ENCODE measurements around the gene SLC6A7.

SLC6A7 gene

DNA sequence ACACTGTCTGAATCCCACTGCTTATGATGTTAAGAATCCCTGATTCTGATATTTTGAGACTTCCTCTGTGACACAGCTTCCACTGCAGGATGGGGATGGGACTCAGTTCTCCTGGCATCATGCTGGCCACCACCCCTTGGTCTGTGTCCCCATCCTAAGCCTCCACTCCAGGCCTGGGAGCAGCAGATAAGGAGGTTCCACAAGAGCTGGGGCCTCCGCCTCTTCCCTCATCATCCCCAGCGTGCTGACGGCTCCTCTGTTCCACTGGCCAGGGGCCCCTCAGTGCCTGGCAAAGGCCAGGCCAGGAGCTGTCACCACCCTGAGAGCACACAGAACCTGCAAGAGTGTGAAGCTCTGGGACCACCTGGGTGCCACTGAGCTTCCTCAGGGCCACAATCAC lies 59.1 kb downstream of the SLC6A7 start:
- TF ChIP-seq POLR2AphosphoS5 (IDR thresholded peaks at IDR 0.05; ENCODE audit: low read depth, low read length): no peak
- no peak for TF ChIP-seq POLR2A (IDR thresholded peaks at IDR 0.05; ENCODE audit: low read depth, low read length)
- TF ChIP-seq TAF1 (IDR thresholded peaks at IDR 0.05; ENCODE audit: borderline replicate concordance, low read depth, low read length): no peak
- FAIRE-seq: no peak
- DNase-seq (ENCODE audit: insufficient read length): no peak

DNA sequence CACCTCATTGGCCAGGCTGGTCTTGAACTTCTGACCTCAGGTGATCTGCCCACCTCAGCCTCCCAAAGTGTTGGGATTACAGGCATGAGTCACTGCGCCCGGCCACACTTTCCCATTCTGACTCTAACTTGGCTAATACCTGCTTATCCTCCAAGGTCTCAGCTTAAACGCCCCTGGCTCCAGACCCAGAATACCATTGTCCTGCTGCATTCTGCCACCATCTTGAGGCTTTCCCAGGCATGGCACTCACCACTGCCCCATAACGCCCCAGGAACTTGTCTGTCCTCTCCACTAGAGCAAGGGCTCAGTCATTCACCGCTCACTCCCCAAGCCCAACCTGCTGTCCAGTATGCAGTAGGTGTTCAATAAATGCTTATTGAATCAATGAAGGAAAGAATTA lies 59.9 kb downstream of the SLC6A7 start:
- FAIRE-seq (no peak), DNase-seq (ENCODE audit: insufficient read length) (no peak)
- TF ChIP-seq POLR2AphosphoS5 (IDR thresholded peaks at IDR 0.05; ENCODE audit: low read depth, low read length): no peak
- no peak for TF ChIP-seq TAF1 (IDR thresholded peaks at IDR 0.05; ENCODE audit: borderline replicate concordance, low read depth, low read length)
- TF ChIP-seq POLR2A (IDR thresholded peaks at IDR 0.05; ENCODE audit: low read depth, low read length): no peak

GRCh38 chr5:150251504-150251903 lies 61.6 kb downstream of the SLC6A7 start:
- FAIRE-seq (no peak), DNase-seq (ENCODE audit: insufficient read length) (no peak)
- no peak for TF ChIP-seq TAF1 (IDR thresholded peaks at IDR 0.05; ENCODE audit: borderline replicate concordance, low read depth, low read length)
- TF ChIP-seq POLR2A (IDR thresholded peaks at IDR 0.05; ENCODE audit: low read depth, low read length): no peak
- TF ChIP-seq POLR2AphosphoS5 (IDR thresholded peaks at IDR 0.05; ENCODE audit: low read depth, low read length): no peak

DNA sequence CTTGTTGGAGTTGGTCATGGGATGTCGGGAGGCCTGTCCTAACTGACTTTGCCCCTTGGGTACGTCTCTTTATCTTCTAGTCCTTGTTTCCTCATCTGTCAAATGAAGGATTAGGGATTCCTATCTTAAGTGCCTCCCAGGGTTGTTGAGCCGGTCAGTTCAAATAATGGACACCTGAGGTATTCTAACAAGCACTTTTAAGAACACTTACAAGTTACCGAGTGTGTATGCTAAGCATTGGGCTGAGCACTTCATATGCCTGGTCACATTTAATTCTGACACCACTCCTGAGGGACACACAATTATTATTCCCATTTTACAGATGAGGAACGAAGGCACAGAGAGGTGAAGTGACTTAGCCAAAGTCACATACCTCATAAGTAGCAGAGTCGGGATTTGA lies 62.6 kb downstream of the SLC6A7 start:
- no peak for DNase-seq (ENCODE audit: insufficient read length)
- no peak for TF ChIP-seq TAF1 (IDR thresholded peaks at IDR 0.05; ENCODE audit: borderline replicate concordance, low read depth, low read length)
- no peak for TF ChIP-seq POLR2A (IDR thresholded peaks at IDR 0.05; ENCODE audit: low read depth, low read length)
- TF ChIP-seq POLR2AphosphoS5 (IDR thresholded peaks at IDR 0.05; ENCODE audit: low read depth, low read length): no peak
- no peak for FAIRE-seq

GRCh38 chr5:150253416-150254208 lies 63.8 kb downstream of the SLC6A7 start:
- DNase-seq (ENCODE audit: insufficient read length) (no peak), FAIRE-seq (no peak)
- no peak for TF ChIP-seq POLR2AphosphoS5 (IDR thresholded peaks at IDR 0.05; ENCODE audit: low read depth, low read length)

DNA sequence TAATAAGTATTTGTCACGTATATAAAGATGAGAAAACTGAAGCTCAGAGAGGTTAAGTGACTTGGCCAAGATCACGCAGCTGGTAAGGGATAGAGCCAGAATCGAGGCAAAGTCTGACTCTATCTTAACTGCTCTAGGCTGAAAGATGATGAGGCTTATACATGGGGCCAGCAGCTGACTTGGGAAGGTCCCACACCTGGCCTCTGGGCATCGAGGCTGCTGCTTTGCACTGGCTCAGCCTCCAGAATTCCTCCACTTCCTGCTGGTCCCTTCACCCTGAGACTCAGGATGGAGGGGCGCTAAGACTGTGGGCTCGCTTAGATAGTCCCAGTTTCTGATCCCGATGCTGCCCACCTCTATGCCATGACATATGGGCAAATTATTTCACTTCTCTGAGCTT lies 64.5 kb downstream of the SLC6A7 start:
- TF ChIP-seq POLR2AphosphoS5 (IDR thresholded peaks at IDR 0.05; ENCODE audit: low read depth, low read length): no peak
- TF ChIP-seq POLR2A (IDR thresholded peaks at IDR 0.05; ENCODE audit: low read depth, low read length): no peak
- TF ChIP-seq TAF1 (IDR thresholded peaks at IDR 0.05; ENCODE audit: borderline replicate concordance, low read depth, low read length): no peak
- no peak for FAIRE-seq
- no peak for DNase-seq (ENCODE audit: insufficient read length)

- DNase-seq (ENCODE audit: insufficient read length) (no peak), FAIRE-seq (no peak)
- TF ChIP-seq TAF1 (IDR thresholded peaks at IDR 0.05; ENCODE audit: borderline replicate concordance, low read depth, low read length): no peak
- TF ChIP-seq POLR2AphosphoS5 (IDR thresholded peaks at IDR 0.05; ENCODE audit: low read depth, low read length): no peak
- no peak for TF ChIP-seq POLR2A (IDR thresholded peaks at IDR 0.05; ENCODE audit: low read depth, low read length)
Measured at GRCh38 chr5:150254774-150255173, 64.9 kb downstream of the SLC6A7 start.

DNA sequence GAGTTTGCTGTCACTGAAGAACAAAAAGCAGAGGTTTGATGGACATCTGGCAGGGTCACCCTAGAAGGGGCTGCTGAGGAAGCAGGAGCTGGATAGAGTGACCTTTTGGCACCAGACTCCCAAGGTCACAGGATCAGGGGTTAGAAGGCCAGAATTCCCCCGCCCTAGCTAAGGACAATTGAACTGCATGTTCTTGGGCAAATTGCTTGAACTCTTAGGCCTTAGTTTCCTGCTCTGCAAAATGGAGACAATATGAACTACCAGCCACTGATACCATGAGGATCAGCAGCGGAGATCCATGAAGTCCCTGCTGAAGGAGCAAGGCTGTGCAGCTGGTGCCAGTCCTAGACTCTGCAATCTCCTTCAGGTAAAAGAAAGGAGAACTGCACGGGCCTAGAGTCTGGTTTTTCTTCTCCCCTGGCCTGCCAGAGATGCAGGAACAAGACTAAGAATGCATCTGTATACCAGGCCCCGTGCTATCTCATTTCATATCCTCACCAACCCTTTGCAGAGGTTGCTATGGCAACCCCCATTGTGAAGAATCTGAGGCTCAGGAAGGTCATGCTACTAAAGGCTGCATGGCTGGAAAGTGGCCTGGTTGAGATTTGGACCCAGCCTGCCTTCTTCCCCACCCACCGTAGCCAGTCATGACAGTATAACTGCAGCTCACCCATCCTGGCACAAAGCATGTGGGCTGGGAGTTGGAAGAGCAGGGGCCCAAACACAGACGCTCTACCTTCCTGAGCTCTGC lies 66.0 kb downstream of the SLC6A7 start:
- DNase-seq (ENCODE audit: insufficient read length) (no peak), FAIRE-seq (no peak)
- no peak for TF ChIP-seq POLR2AphosphoS5 (IDR thresholded peaks at IDR 0.05; ENCODE audit: low read depth, low read length)
- no peak for TF ChIP-seq TAF1 (IDR thresholded peaks at IDR 0.05; ENCODE audit: borderline replicate concordance, low read depth, low read length)
- no peak for TF ChIP-seq POLR2A (IDR thresholded peaks at IDR 0.05; ENCODE audit: low read depth, low read length)

- no peak for TF ChIP-seq POLR2AphosphoS5 (IDR thresholded peaks at IDR 0.05; ENCODE audit: low read depth, low read length)
- TF ChIP-seq TAF1 (IDR thresholded peaks at IDR 0.05; ENCODE audit: borderline replicate concordance, low read depth, low read length): no peak
- no peak for TF ChIP-seq POLR2A (IDR thresholded peaks at IDR 0.05; ENCODE audit: low read depth, low read length)
- FAIRE-seq (no peak), DNase-seq (ENCODE audit: insufficient read length) (no peak)
Measured at GRCh38 chr5:150256410-150257064, 66.7 kb downstream of the SLC6A7 start.

- no peak for DNase-seq (ENCODE audit: insufficient read length)
- TF ChIP-seq POLR2AphosphoS5 (IDR thresholded peaks at IDR 0.05; ENCODE audit: low read depth, low read length) (no peak), POLR2A (IDR thresholded peaks at IDR 0.05; ENCODE audit: low read depth, low read length) (no peak), TAF1 (IDR thresholded peaks at IDR 0.05; ENCODE audit: borderline replicate concordance, low read depth, low read length) (no peak)
- FAIRE-seq: no peak
Measured at GRCh38 chr5:150257424-150257823, 67.6 kb downstream of the SLC6A7 start.

- FAIRE-seq (no peak), DNase-seq (ENCODE audit: insufficient read length) (no peak)
- TF ChIP-seq POLR2A (IDR thresholded peaks at IDR 0.05; ENCODE audit: low read depth, low read length) (no peak), POLR2AphosphoS5 (IDR thresholded peaks at IDR 0.05; ENCODE audit: low read depth, low read length) (no peak), TAF1 (IDR thresholded peaks at IDR 0.05; ENCODE audit: borderline replicate concordance, low read depth, low read length) (no peak)
Measured at GRCh38 chr5:150258130-150258529, 68.3 kb downstream of the SLC6A7 start.

Measured in GM12892 (cell line).